ENCODE data around the gene LECT2.

Gene LECT2

DNA sequence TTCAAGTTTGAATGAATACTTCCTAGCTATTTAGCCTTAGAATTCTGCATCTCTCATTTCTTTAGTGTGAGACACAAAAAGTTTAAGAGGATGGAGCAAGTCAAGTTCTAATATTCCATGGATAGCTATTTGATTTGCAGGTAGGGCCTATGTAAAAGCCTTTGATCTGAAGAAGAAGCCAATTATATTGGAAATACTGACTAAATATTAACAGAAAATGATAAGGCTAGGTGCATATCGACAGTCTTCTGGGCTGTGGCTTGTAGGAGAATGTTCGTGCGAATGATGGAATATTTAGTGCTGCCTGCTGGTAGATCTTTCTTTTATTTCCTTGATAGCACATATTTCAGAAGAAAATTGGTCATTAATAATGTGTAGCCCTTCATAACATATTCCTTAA lies at the start of gene LECT2:
TSS of gene LECT2 (minus strand) at position 85 of the 400 bp plus-strand sequence. CDS start 150 bp downstream, outside the sequence.
- H3K9ac ChIP-seq (ENCODE audit: insufficient read length), result no peak within 1 kb of the TSS
- H3K27ac ChIP-seq, result no peak within 1 kb of the TSS
- H3K36me3 ChIP-seq (ENCODE audit: insufficient read depth, low read length), result no peaks in the 10 kb centered on the region
- H3K4me3 ChIP-seq, result no peak within 1 kb of the TSS
- DNase-seq (ENCODE audit: low read depth, low spot score), result no peak
- no peaks in the 10 kb centered on the region for H3K9me3 ChIP-seq (ENCODE audit: low read depth, low read length)
- TF ChIP-seq POLR2AphosphoS5 (IDR thresholded peaks at IDR 0.05; ENCODE audit: borderline replicate concordance, low read depth, low read length), result no peak

GRCh38 chr5:136004436-136004835 lies 49.7 kb upstream of the LECT2 start:
- no peak overlapping the region for H3K27ac ChIP-seq
- no peak for DNase-seq (ENCODE audit: low read depth, low spot score)
- no peak overlapping the region for H3K4me3 ChIP-seq
- no peak overlapping the region for H3K9ac ChIP-seq (ENCODE audit: insufficient read length)
- H3K36me3 ChIP-seq (ENCODE audit: insufficient read depth, low read length), result no peaks in the 10 kb centered on the region
- no peaks in the 10 kb centered on the region for H3K9me3 ChIP-seq (ENCODE audit: low read depth, low read length)
- no peak for TF ChIP-seq POLR2AphosphoS5 (IDR thresholded peaks at IDR 0.05; ENCODE audit: borderline replicate concordance, low read depth, low read length)
- no peak for TF ChIP-seq FOXP2 (optimal IDR thresholded peaks at IDR 0.05; ENCODE audit: control extremely low read depth, extremely low read length, insufficient read depth)

- Histone ChIP-seq H3K27ac (no peak overlapping the region), H3K9me3 (ENCODE audit: low read depth, low read length) (no peaks in the 10 kb centered on the region), H3K36me3 (ENCODE audit: insufficient read depth, low read length) (no peaks in the 10 kb centered on the region), H3K4me3 (no peak overlapping the region), H3K9ac (ENCODE audit: insufficient read length) (no peak overlapping the region)
- TF ChIP-seq EZH2 (IDR thresholded peaks at IDR 0.05) (no peak), FOXP2 (optimal IDR thresholded peaks at IDR 0.05; ENCODE audit: control extremely low read depth, extremely low read length, insufficient read depth) (no peak), POLR2AphosphoS5 (IDR thresholded peaks at IDR 0.05; ENCODE audit: borderline replicate concordance, low read depth, low read length) (no peak)
- no peak for DNase-seq (ENCODE audit: low read depth, low spot score)
Observed at GRCh38 chr5:136001466-136001981, 46.7 kb upstream of the LECT2 start.

- Histone ChIP-seq H3K4me3 (no peak overlapping the region), H3K9me3 (ENCODE audit: low read depth, low read length) (no peaks in the 10 kb centered on the region), H3K9ac (ENCODE audit: insufficient read length) (no peak overlapping the region), H3K36me3 (ENCODE audit: insufficient read depth, low read length) (no peaks in the 10 kb centered on the region), H3K27ac (no peak overlapping the region)
- DNase-seq (ENCODE audit: low read depth, low spot score), result peak; percentile 28
- TF ChIP-seq FOXP2 (optimal IDR thresholded peaks at IDR 0.05; ENCODE audit: control extremely low read depth, extremely low read length, insufficient read depth) (no peak), EZH2 (IDR thresholded peaks at IDR 0.05) (no peak), POLR2AphosphoS5 (IDR thresholded peaks at IDR 0.05; ENCODE audit: borderline replicate concordance, low read depth, low read length) (no peak)
Observed at GRCh38 chr5:136000932-136001331, 46.1 kb upstream of the LECT2 start.

DNA sequence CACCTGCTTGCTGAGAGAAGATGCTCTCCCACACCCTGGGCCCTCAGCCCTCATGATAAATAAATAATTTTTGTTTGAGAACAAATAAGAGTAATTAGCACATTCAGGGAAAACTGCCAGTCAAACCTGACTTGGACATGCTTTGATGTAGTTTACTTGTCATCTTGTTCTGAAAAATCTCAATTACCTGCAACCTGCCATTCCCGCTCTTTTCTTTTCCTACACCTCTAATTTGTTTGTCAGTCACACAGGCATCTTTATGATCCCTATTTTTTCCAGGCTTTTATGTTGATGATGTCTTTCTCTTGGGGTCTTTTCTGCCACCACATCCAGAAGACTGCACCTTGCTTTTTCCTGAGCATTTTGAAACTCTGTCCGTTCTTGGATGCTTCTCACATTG lies 45.4 kb upstream of the LECT2 start:
- Histone ChIP-seq H3K9ac (ENCODE audit: insufficient read length) (no peak overlapping the region), H3K27ac (no peak overlapping the region), H3K36me3 (ENCODE audit: insufficient read depth, low read length) (no peaks in the 10 kb centered on the region), H3K9me3 (ENCODE audit: low read depth, low read length) (no peaks in the 10 kb centered on the region), H3K4me3 (no peak overlapping the region)
- no peak for TF ChIP-seq POLR2AphosphoS5 (IDR thresholded peaks at IDR 0.05; ENCODE audit: borderline replicate concordance, low read depth, low read length)
- TF ChIP-seq FOXP2 (optimal IDR thresholded peaks at IDR 0.05; ENCODE audit: control extremely low read depth, extremely low read length, insufficient read depth), result no peak
- no peak for TF ChIP-seq EZH2 (IDR thresholded peaks at IDR 0.05)
- DNase-seq (ENCODE audit: low read depth, low spot score), result no peak

DNA sequence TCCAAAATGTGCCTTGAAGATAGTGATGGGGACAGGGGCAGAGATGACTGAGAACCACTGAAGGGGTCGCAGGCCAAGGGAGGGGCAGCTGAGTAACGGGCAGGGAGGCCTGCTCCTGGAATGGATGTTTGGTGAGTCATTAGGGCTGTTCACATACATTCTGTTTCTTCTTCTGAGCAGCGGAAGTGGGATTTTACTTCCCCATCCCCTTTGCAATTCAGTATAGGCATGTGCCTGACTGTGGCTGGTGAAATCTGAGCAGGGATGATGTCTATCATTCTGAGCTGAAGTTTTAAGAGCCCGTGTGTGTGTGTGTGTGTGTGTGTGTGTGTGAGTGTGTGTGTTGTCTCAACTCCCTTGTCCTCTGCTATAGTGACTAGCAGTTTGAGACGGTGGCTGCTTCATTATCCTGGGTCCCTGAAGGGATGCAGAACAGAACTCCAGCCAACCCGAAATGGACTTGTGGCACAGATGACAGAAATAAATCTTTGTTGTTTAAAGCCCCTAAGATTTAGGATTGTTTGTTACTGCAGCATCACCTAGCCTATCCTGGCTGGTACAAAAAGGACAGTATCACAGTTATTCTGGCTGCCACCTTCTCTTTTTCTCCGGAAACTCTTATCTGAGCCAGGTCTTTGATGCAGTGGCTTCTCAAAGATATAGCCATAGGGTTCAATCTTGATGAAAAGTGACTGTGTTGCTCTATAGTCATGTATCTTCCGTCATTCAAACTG lies 44.8 kb upstream of the LECT2 start:
- no peak for TF ChIP-seq FOXP2 (optimal IDR thresholded peaks at IDR 0.05; ENCODE audit: control extremely low read depth, extremely low read length, insufficient read depth)
- TF ChIP-seq POLR2AphosphoS5 (IDR thresholded peaks at IDR 0.05; ENCODE audit: borderline replicate concordance, low read depth, low read length), result no peak
- TF ChIP-seq EZH2 (IDR thresholded peaks at IDR 0.05), result no peak

DNA sequence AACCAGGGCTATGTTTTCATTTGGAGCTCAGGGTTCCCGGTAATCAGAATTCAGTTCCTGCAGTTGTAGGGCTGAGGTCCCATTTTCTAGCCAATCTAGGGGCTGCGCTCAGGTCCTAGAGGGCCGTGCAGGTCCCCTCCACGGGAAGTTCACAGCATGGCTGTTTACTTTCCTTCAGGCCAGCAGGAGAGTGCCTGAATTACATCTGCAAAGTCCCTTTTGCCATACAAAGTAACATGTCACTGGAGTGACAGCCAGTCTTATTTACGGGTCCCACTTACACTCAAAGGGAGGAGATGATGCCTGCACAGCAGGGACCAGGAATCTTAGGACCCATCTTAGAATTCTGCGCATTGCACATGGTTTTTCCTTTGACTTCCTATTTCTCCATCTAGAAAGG lies 44.1 kb upstream of the LECT2 start:
- Histone ChIP-seq H3K36me3 (ENCODE audit: insufficient read depth, low read length) (no peaks in the 10 kb centered on the region), H3K9ac (ENCODE audit: insufficient read length) (no peak overlapping the region), H3K27ac (no peak overlapping the region), H3K4me3 (no peak overlapping the region), H3K9me3 (ENCODE audit: low read depth, low read length) (no peaks in the 10 kb centered on the region)
- no peak for DNase-seq (ENCODE audit: low read depth, low spot score)
- TF ChIP-seq EZH2 (IDR thresholded peaks at IDR 0.05) (no peak), FOXP2 (optimal IDR thresholded peaks at IDR 0.05; ENCODE audit: control extremely low read depth, extremely low read length, insufficient read depth) (no peak), POLR2AphosphoS5 (IDR thresholded peaks at IDR 0.05; ENCODE audit: borderline replicate concordance, low read depth, low read length) (no peak)

More for the DNA sequence above, 44.8 kb upstream of the LECT2 start:
- Histone ChIP-seq H3K9me3 (ENCODE audit: low read depth, low read length) (no peaks in the 10 kb centered on the region), H3K36me3 (ENCODE audit: insufficient read depth, low read length) (no peaks in the 10 kb centered on the region), H3K27ac (no peak overlapping the region), H3K9ac (ENCODE audit: insufficient read length) (no peak overlapping the region), H3K4me3 (no peak overlapping the region)
- DNase-seq (ENCODE audit: low read depth, low spot score), result no peak

- TF ChIP-seq POLR2AphosphoS5 (IDR thresholded peaks at IDR 0.05; ENCODE audit: borderline replicate concordance, low read depth, low read length), result no peak
- TF ChIP-seq FOXP2 (optimal IDR thresholded peaks at IDR 0.05; ENCODE audit: control extremely low read depth, extremely low read length, insufficient read depth), result no peak
- no peak for TF ChIP-seq EZH2 (IDR thresholded peaks at IDR 0.05)
- no peak overlapping the region for H3K27ac ChIP-seq
Observed at GRCh38 chr5:135997673-135998335, 43.0 kb upstream of the LECT2 start.

More at GRCh38 chr5:135997673-135998335, 43.0 kb upstream of the LECT2 start:
- DNase-seq (ENCODE audit: low read depth, low spot score), result no peak
- no peak overlapping the region for H3K9ac ChIP-seq (ENCODE audit: insufficient read length)
- H3K9me3 ChIP-seq (ENCODE audit: low read depth, low read length), result no peaks in the 10 kb centered on the region
- H3K4me3 ChIP-seq, result no peak overlapping the region
- no peaks in the 10 kb centered on the region for H3K36me3 ChIP-seq (ENCODE audit: insufficient read depth, low read length)
